ENCODE results near the gene HIF3A.
"Not testable (repeated sequence)": the region's sequence is repeated elsewhere in the genome, so short reads cannot be mapped to it uniquely, and the experiment has no call there.

Gene HIF3A

GRCh38 chr19:46365561-46365960, 68.7 kb downstream of the HIF3A start:
- no peak for DNase-seq

DNA sequence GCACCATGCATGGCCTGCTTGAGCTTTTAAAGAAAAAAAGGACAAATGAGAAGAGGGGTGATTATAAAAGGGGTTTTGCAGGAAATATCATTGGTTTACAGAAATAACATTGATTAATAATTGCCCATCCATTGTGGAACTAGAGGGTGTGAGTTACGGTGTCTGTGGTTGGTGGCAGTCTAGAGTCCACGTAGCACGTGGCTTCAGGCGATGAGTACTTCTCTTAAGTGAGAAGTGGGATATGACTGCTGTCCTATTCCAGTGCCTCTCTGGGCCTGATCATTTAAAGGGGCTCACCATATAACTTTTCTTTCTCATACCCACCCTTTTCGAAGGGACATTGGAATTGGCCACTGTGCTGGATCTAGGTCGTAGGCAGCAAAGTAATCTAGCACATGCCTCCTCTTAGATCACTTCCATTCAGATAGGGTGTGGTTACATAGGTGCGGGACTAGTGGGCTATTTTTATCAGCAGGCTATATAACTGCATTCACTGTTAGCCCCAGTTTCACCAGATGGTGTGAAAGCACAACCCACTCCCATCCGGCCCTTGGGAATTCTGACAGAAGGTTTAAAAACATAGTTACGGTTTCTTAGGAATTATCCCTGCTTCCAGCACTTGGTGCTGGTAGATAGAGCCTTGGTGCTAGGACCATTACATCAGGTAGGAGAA, 69.9 kb downstream of the HIF3A start:
- DNase-seq = no peak

DNA sequence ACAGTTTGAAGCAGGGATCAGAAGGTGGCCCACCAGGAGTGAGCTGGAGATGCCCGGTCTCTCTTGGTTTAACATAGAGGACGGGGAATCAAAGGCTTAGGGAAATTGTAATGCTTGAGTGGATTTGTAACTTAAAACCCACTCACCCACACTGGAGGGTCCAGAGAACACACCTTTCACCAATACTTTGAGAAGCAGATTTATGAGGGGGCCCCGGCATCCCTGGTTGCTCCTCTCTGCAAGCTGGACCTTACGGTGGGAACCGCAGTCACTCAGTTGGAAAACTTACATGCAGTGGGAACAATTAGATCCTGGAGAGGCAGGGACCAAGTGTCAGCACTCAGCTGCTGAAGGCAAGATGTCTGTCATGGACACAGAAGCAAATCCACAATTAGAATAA, 70.6 kb downstream of the HIF3A start:
- DNase-seq = no peak

- DNase-seq = no peak
These were observed 71.3 kb downstream of the HIF3A start for GRCh38 chr19:46368116-46368515.

GRCh38 chr19:46369817-46370216, 73.0 kb downstream of the HIF3A start:
- no peak for DNase-seq

- no peak for DNase-seq
These were observed 74.6 kb downstream of the HIF3A start for GRCh38 chr19:46371371-46371901.

DNA sequence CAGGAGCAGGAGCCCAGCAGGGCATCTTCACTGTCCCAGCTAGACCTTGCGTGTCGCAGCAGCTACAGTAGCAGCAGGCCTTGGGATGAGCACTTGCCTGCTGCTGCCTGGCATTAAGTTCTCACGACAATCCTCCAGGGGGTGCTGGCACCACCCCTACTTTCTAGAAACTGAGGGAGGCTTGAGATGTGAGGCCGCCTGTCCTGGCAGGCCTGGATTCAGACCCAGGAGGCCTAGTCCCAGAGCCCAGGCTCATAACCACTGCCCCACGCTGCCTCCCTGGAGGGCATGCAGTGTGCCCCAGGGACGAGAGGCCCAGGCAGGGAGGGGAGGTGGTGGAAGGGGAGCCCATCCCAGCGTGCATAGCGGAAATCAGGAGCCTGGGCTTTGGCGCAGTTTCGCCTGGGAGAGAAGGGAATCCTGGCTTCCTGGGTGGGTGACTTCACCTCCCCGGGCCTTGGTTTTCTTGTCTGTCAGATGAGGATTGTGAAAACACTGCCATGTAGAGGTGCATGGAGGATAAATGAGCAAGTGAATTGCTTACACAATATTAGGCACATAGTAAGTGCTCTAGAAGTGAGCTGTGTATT, 76.2 kb downstream of the HIF3A start:
- no peak for DNase-seq

DNA sequence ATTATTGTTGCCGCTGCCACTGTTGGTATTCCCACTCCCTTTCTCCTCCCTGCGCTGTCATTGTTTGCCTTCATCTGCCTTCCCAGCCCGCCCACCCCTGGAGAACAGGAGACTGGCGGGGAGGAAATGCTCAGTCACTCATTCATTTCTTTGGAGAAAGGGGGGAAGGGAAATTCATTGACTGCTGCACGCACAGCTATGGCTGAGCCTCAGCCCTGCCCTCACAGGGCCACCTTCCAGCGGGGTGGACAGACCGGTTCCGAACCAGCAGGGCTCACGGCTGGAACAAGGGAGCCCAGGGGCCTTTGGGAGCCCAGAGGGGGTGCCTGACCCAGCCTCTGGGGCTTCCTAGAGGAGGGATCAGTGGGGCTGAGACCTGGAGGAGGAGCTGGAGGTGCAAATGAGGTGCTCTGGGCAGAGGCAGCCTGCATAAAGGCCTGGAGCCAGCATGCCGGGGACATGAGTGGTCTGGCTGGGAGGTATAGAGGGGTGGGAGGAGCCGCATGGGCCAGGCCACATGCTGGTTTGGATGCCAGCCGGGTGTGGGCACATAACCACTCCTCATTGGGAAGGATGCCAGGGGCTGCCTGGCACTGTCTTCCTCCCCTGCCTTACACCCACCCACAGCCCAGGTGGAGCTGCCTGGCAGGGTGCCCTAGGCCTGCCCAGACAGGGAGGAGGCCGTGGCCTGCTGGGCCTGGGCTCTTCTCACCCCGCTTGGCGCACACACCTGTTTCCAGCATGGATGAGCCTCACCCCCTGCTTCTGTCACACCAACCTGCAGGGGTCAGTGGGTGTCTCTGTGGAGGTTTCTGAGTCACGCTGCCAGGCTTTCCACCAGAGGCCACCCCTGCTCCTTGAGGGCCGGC, 76.9 kb downstream of the HIF3A start:
- DNase-seq = no peak

- no peak for DNase-seq
These were observed 78.0 kb downstream of the HIF3A start for GRCh38 chr19:46374536-46375475.

- not testable (repeated sequence) for DNase-seq
These were observed 78.7 kb downstream of the HIF3A start for GRCh38 chr19:46375476-46376067.

GRCh38 chr19:46376241-46377153, 79.7 kb downstream of the HIF3A start:
- no peak for DNase-seq

GRCh38 chr19:46378268-46378667, 81.4 kb downstream of the HIF3A start:
- no peak for DNase-seq

DNA sequence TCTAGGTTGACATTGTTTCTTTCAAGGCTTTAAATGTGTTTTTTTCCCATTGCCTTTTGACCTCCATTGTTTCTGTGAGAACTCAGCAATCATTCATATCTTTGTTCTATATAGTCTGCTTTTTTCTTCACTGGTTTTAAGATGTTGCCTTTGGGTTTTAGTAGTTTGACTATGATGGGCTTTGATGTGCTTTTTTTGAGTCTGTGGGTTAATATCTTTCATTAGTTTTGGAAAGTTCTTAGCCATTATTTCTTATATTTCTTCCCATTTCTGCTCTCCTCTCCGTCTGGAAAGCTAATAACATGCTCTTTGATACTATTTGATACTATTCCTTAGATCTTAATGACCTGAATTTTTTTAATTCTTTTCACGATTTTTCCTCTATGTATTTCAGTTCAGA, 83.8 kb downstream of the HIF3A start:
- no peak for DNase-seq

DNA sequence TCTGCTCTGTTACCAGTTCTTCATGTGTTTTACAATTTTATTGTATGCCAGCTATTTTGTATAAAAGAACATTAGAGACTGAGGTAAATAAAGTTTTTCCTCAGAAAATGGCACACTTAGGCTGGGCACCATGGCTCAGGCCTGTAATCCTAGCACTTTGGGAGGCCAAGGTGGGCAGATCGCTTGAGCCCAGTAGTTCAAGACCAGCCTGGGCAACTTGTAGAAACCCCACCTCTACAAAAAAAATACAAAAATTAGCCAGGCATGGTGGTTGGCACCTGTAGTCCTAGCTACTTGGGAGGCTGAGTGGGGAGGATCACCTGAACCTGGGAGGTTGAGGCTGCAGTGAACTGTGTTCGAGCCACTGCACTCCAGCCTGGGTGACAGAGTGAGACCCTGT, 84.5 kb downstream of the HIF3A start:
- DNase-seq = no peak

- DNase-seq = no peak
These were observed 85.0 kb downstream of the HIF3A start for GRCh38 chr19:46381756-46382345.

GRCh38 chr19:46383171-46383815, 86.5 kb downstream of the HIF3A start:
- no peak for DNase-seq

DNA sequence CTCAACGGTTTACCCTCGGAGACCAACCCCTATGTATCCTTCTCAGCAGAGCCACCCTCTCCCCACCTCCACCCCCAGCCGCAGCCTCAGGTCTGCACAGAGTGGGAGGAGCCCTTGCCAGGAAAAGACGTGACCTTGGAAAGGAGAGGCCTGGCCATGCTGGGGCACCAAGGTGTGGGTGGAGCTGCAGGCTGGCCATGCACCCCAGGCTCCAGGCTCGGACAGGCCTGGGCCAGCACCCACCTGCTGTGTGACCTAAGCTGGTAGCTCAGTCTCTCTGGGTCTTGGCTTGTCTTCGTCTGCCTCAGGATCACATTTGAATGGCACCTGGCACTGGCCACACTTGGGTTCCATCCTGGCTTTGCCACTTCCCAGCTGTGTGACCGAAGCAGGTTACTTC, 87.0 kb downstream of the HIF3A start:
- DNase-seq = no peak

DNA sequence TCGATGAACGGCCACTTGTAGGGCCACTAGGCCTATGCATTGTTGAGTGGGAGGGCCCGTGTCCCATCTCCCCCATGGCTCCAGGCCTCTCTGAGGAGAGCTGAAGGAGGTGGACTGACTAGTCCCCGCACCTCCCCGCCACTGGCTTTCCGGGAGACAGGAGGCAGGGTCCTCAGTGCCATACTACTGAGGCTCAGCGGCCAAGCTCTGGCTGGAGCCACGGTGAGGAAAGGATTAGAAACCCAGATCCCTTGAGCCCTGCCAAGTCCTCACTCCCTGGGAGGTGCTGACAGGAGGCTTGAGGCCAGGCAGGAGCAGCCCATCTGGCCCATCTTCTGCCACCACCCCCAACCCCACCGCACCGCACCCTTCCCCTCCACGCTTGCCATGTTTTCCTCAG, 87.6 kb downstream of the HIF3A start:
- DNase-seq = no peak

DNA sequence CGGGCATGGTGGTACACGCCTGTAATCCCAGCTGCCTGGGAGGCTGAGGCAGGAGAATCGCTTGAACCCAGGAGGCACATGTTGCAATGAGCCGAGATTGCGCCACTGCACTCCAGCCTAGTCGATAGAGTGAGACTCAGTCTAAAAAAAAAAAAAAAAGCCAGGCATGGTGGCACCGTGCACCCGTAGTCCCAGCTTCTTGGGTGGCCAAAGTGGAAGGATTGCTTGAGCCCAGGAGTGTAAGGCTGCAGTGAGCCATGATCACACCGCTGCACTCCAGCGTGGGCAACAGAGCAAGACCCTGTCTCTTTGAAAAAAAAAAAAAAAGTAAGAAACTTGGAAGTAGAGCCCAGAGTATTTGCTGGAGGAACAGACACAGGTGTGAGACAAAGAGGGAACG, 88.8 kb downstream of the HIF3A start:
- no peak for DNase-seq

GRCh38 chr19:46386151-46386550, 89.3 kb downstream of the HIF3A start:
- DNase-seq = no peak

All from stimulated activated CD4-positive, alpha-beta T cell treated with anti-CD3 and anti-CD28 coated beads, Interleukin-4, amount 100 ng/mL, for 24 hours (primary cell).